ENCODE data around the gene PPP6R2.

- no peak for TF ChIP-seq CTCF (IDR thresholded peaks at IDR 0.05; ENCODE audit: low read depth, low read length, poor library complexity, severe bottlenecking)
- TF ChIP-seq EZH2phosphoT487 (IDR thresholded peaks at IDR 0.05; ENCODE audit: borderline replicate concordance, low read length), result no peak
These were observed 120.2 kb downstream of the PPP6R2 start for GRCh38 chr22:50463188-50463900.

All from DOHH2 (cell line).